IMR-90 (cell line): Measurements from ENCODE around the gene E2F3. TPM values are rescaled to one million over a fixed set of nuclear protein-coding genes. Genes with fewer than 3 reads are reported as not detected.
A peak's percentile ranks its signal among the peaks of the same experiment; 100 is the strongest.

Experiments
- ATAC-seq: fragments of 200-7000 bp; cut with Tn5 transposase; 2 replicates; pipeline ENCODE4 v1.9.1; 2020; ENCODE audit warnings: low read depth, mild to moderate bottlenecking, moderate library complexity
- BruUV-seq: library from RNA; stranded (reverse); fragments of 400-500 nt; replicated peaks from 2 replicates; lab custom pipeline; 2021; lab: Mats Ljungman, UMichigan
- CTCF ChIA-PET: fragments of 300-600 bp; formaldehyde crosslinking; extraction: SDS; loops from one replicate; lab custom pipeline; 2021; ENCODE audit warnings: antibody characterized with exemption; lab: Yijun Ruan, JAX
- POLR2A ChIA-PET: fragments of 300-600 bp; sonication (Branson Sonifier 250); formaldehyde crosslinking; loops from one replicate; lab custom pipeline; 2022; ENCODE audit warnings: antibody characterized with exemption; ENCODE audit not compliant: unreplicated experiment; lab: Charles Lee
- DNase-seq: peaks from one replicate; pipeline ENCODE4 v3.0.0; 2013
- H2AFZ ChIP-seq: replicated peaks from 2 replicates; pipeline ENCODE3; 2013; ENCODE audit warnings: low read length, mild to moderate bottlenecking; ENCODE audit not compliant: poor library complexity
- H2AK5ac ChIP-seq: 2 replicates; pipeline ENCODE4 v1.6.1; 2013; ENCODE audit warnings: low read depth, low read length, inconsistent platforms
- H2AK9ac ChIP-seq: replicated peaks from 2 replicates; pipeline ENCODE3; 2013; ENCODE audit warnings: mild to moderate bottlenecking, low read depth, low read length, moderate library complexity; ENCODE audit not compliant: poor library complexity
- H2BK120ac ChIP-seq: 2 replicates; pipeline ENCODE4 v1.6.1; 2013; ENCODE audit warnings: low read depth, low read length, inconsistent platforms
- H2BK15ac ChIP-seq: 3 replicates; pipeline ENCODE4 v1.6.1; 2013; ENCODE audit warnings: low read depth, low read length, inconsistent platforms
- H2BK20ac ChIP-seq: 2 replicates; pipeline ENCODE4 v1.6.1; 2013; ENCODE audit warnings: low read depth, mild to moderate bottlenecking, inconsistent platforms, low read length, moderate library complexity
- H2BK5ac ChIP-seq: 2 replicates; pipeline ENCODE4 v1.6.1; 2013; ENCODE audit warnings: mild to moderate bottlenecking, low read depth, low read length, inconsistent platforms; ENCODE audit not compliant: poor library complexity, severe bottlenecking
- H3K14ac ChIP-seq: replicated peaks from 2 replicates; pipeline ENCODE4 v1.6.1; 2013; ENCODE audit warnings: low read depth, low read length, inconsistent platforms
- H3K18ac ChIP-seq: 2 replicates; pipeline ENCODE4 v1.6.1; 2013; ENCODE audit warnings: low read depth, low read length, control low read depth
- H3K23ac ChIP-seq: 2 replicates; pipeline ENCODE4 v1.6.1; 2013; ENCODE audit warnings: low read depth, low read length, inconsistent platforms
- H3K27ac ChIP-seq: 2 replicates; pipeline ENCODE4 v1.5.1; 2013; ENCODE audit warnings: mild to moderate bottlenecking, control low read depth, low read length; ENCODE audit not compliant: insufficient read depth
- H3K27me3 ChIP-seq: 2 replicates; pipeline ENCODE4 v1.6.1; 2013; ENCODE audit warnings: low read length; ENCODE audit not compliant: control insufficient read depth, insufficient read depth
- H3K36me3 ChIP-seq: 2 replicates; pipeline ENCODE4 v1.6.1; 2013; ENCODE audit warnings: low read length, mixed read lengths; ENCODE audit not compliant: control insufficient read depth, insufficient read depth
- H3K4ac ChIP-seq: 2 replicates; pipeline ENCODE4 v1.6.1; 2013; ENCODE audit warnings: low read depth, low read length, inconsistent platforms
- H3K4me1 ChIP-seq: 2 replicates; pipeline ENCODE4 v1.6.1; 2013; ENCODE audit warnings: low read length, mixed read lengths; ENCODE audit not compliant: control insufficient read depth, insufficient read depth
- H3K4me2 ChIP-seq: 2 replicates; pipeline ENCODE4 v1.6.1; 2013; ENCODE audit warnings: low read depth, mild to moderate bottlenecking, control low read depth, low read length, moderate library complexity
- H3K4me3 ChIP-seq: 2 replicates; pipeline ENCODE4 v1.5.1; 2013; ENCODE audit warnings: low read depth, mild to moderate bottlenecking, control low read depth, low read length, moderate library complexity; ENCODE audit not compliant: insufficient read depth
- H3K56ac ChIP-seq: 2 replicates; pipeline ENCODE4 v1.6.1; 2013; ENCODE audit warnings: low read length, inconsistent platforms; ENCODE audit not compliant: insufficient read depth; ENCODE audit errors: extremely low read depth
- H3K79me1 ChIP-seq, 2 experiments: 2 replicates each; pipeline ENCODE4 v1.6.1; 2013; ENCODE audit warnings: low read length in 2 of 2, inconsistent platforms in 1 of 2, low read depth in 1 of 2
- H3K9ac ChIP-seq: 2 replicates; pipeline ENCODE4 v1.6.1; 2013; ENCODE audit warnings: low read depth, low read length, control low read depth
- H3K9me1 ChIP-seq: 2 replicates; pipeline ENCODE4 v1.6.1; 2013; ENCODE audit warnings: low read length, inconsistent platforms; ENCODE audit not compliant: insufficient read depth
- H3K9me3 ChIP-seq: 2 replicates; pipeline ENCODE4 v1.6.1; 2013; ENCODE audit warnings: low read length; ENCODE audit not compliant: control insufficient read depth, insufficient read depth
- H4K20me1 ChIP-seq: 2 replicates; pipeline ENCODE4 v1.6.1; 2013; ENCODE audit warnings: low read length, inconsistent platforms; ENCODE audit not compliant: insufficient read depth
- H4K5ac ChIP-seq: 2 replicates; pipeline ENCODE4 v1.6.1; 2013; ENCODE audit warnings: mild to moderate bottlenecking, low read depth, low read length, control low read depth
- H4K8ac ChIP-seq, 2 experiments: 2 replicates each; pipeline ENCODE4 v1.6.1; 2013; ENCODE audit warnings: low read depth in 2 of 2, low read length in 2 of 2, control low read depth in 1 of 2, inconsistent platforms in 1 of 2
- H4K91ac ChIP-seq: 2 replicates; pipeline ENCODE4 v1.6.1; 2013; ENCODE audit warnings: low read depth, low read length, inconsistent platforms; ENCODE audit not compliant: insufficient read depth
- BHLHE40 ChIP-seq: fragments of 150-350 bp; IDR thresholded peaks from 2 replicates; pipeline ENCODE4 v1.6.1; 2016; ENCODE audit warnings: mild to moderate bottlenecking, low read depth, low read length
- MAFK ChIP-seq: IDR thresholded peaks from 2 replicates; pipeline ENCODE4 v1.6.1; 2012; ENCODE audit warnings: low read depth, low read length, improper control_type of control experiment
- MXI1 ChIP-seq: IDR thresholded peaks from 2 replicates; pipeline ENCODE4 v1.6.1; 2012; ENCODE audit warnings: low read depth, mild to moderate bottlenecking, low read length, moderate library complexity, borderline replicate concordance
- RAD21 ChIP-seq: IDR thresholded peaks from 2 replicates; pipeline ENCODE4 v1.6.1; 2012; ENCODE audit warnings: low read length, improper control_type of control experiment
- SMC3 ChIP-seq: fragments of 150-350 bp; IDR thresholded peaks from 2 replicates; pipeline ENCODE4 v1.6.1; 2016; ENCODE audit warnings: low read depth, mild to moderate bottlenecking, antibody characterized with exemption, low read length, moderate library complexity
- WGBS, 2 experiments: methylation state at CpG; one replicate each; pipeline versions ENCODE4 v1.1.5 to v1.1.7; 2013; ENCODE audit warnings: missing lambda C conversion rate in 2 of 2; ENCODE audit not compliant: insufficient read length in 1 of 2; ENCODE audit errors: extremely low coverage in 2 of 2; 5-methylcytosine and 5-hydroxymethylcytosine counted together
- dilution Hi-C: fragments of 300-500 bp; cut with HindIII; formaldehyde crosslinking; loops from one replicate; pipeline ENCODE4 v1.14.3; 2018; ENCODE audit warnings: low sequenced_read_pairs; ENCODE audit not compliant: unreplicated experiment
- in situ Hi-C: fragments of 300-500 bp; cut with MboI; formaldehyde crosslinking; loops from 3 replicates; pipeline ENCODE4 v1.14.3; 2019; ENCODE audit warnings: low sequenced_read_pairs, inconsistent platforms, mixed read lengths
- intact Hi-C: fragments of 100-400 bp; cut with micrococcal nuclease; formaldehyde crosslinking; loops from 2 replicates; pipeline ENCODE4 v1.10.0; 2022
- polyA plus RNA-seq, 3 experiments: library from polyadenylated mRNA; depleted of rRNA; stranded (reverse); fragments of >200 nt; gene quantifications; 2 replicates each; pipeline ENCODE4 v1.2.3, GENCODE V29; 2012; ENCODE audit warnings: low replicate concordance in 1 of 3
- total RNA-seq: library from RNA; depleted of rRNA; stranded (reverse); fragments of >200 nt; gene quantifications from 2 replicates; pipeline ENCODE4 v1.2.3, GENCODE V29; 2012

The E2F3 gene
- total and polyA plus RNA-seq, 2 of the 4 experiments (the other 2 are of a cell fraction) = 2.3 to 8.2 TPM

GRCh38 chr6:20362623-20363022, 39.1 kb upstream of the E2F3 start:
- no peak overlapping the region for H2BK15ac ChIP-seq
- H3K9me1 ChIP-seq = no peaks in the 10 kb centered on the region

More at GRCh38 chr6:20362623-20363022, 39.1 kb upstream of the E2F3 start:
- Histone ChIP-seq H3K9ac (no peak overlapping the region), H3K56ac (no peak overlapping the region), H3K27ac (no peak overlapping the region), H3K79me1 (no peaks in the 10 kb centered on the region), H2BK20ac (0 out of 2 replicates have a peak overlapping the region, but pooled peaks have one; percentile 0), H3K14ac (no peak overlapping the region), H2AFZ (no peak overlapping the region), H4K91ac (no peak overlapping the region), H4K8ac (no peak overlapping the region), H2BK120ac (no peak overlapping the region), H3K4me1 (peaks cover 2% of the 10 kb centered on the region), H3K23ac (no peak overlapping the region), H3K4ac (no peak overlapping the region), H3K27me3 (peaks cover 2% of the 10 kb centered on the region; the same call in 1 of the 2 replicates), H2AK9ac (no peak overlapping the region), H3K9me3 (peaks cover 2% of the 10 kb centered on the region; the same call in 1 of the 2 replicates), H2AK5ac (no peak overlapping the region), H3K4me3 (no peak overlapping the region), H3K18ac (no peak overlapping the region), H3K4me2 (no peak overlapping the region), H3K36me3 (no peaks in the 10 kb centered on the region), H2BK5ac (no peak overlapping the region), H4K20me1 (no peaks in the 10 kb centered on the region), H4K5ac (no peak overlapping the region)
- in situ Hi-C loops = no loop called here
- no CpG with 5 or more reads among the region's 1 CpG for WGBS, 2 experiments
- dilution Hi-C loops = no loop called here
- DNase-seq (no peak), ATAC-seq (peak; percentile 32)
- no peak for TF ChIP-seq RAD21
- TF ChIP-seq MAFK = no peak
- no peak for TF ChIP-seq MXI1
- TF ChIP-seq SMC3 = no peak
- TF ChIP-seq BHLHE40 = no peak
- intact Hi-C loops = no loop called here
- ChIA-PET CTCF (interaction anchor here (0.7 kb wide), 1 partner anchor 14 kb away, joined by 3 read pairs; no protein-coding TSS in a partner anchor), POLR2A (no interaction called here)
- no TSS peak for BruUV-seq
